CD8-positive, alpha-beta memory T cell (primary cell): ENCODE results near the gene KCNA2. TPM values are rescaled to one million over a fixed set of nuclear protein-coding genes. Genes with fewer than 3 reads are reported as not detected.
A peak's percentile ranks its signal among the peaks of the same experiment; 100 is the strongest.

Experiments used
- CTCF ChIA-PET: fragments of 350-600 bp; sonication (Branson Sonifier 250); formaldehyde crosslinking; loops from one replicate; lab custom pipeline; 2021; ENCODE audit warnings: antibody characterized with exemption; lab: Charles Lee
- POLR2A ChIA-PET: fragments of 350-600 bp; sonication (Branson Sonifier 250); formaldehyde crosslinking; loops from one replicate; lab custom pipeline; 2021; ENCODE audit warnings: antibody characterized with exemption; lab: Charles Lee
- DNase-seq, 5 donors: peaks; one replicate each; pipeline versions ENCODE4 v3.0.0 to v3.0.0-alpha.2; 2020 to 2022; ENCODE audit warnings: mixed read lengths in 1 of 5
- H3K27ac ChIP-seq: one replicate; pipeline ENCODE4 v1.7.0; 2013; ENCODE audit warnings: low read depth, mild to moderate bottlenecking, low read length, moderate library complexity
- H3K27me3 ChIP-seq: 2 replicates; pipeline ENCODE4 v1.7.0; 2013; ENCODE audit warnings: low read length, mild to moderate bottlenecking; ENCODE audit not compliant: insufficient read depth, poor library complexity, severe bottlenecking
- H3K36me3 ChIP-seq: 2 replicates; pipeline ENCODE4 v1.7.0; 2013; ENCODE audit warnings: mild to moderate bottlenecking, low read length, moderate library complexity; ENCODE audit not compliant: insufficient read depth
- H3K4me1 ChIP-seq: 2 replicates; pipeline ENCODE4 v1.7.0; 2013; ENCODE audit warnings: mild to moderate bottlenecking, low read length, moderate library complexity; ENCODE audit not compliant: insufficient read depth
- H3K4me3 ChIP-seq: 2 replicates; pipeline ENCODE4 v1.7.0; 2013; ENCODE audit warnings: mild to moderate bottlenecking, low read length
- H3K9me3 ChIP-seq: 2 replicates; pipeline ENCODE4 v1.7.0; 2013; ENCODE audit warnings: mild to moderate bottlenecking, low read length
- H3K27ac Mint-ChIP-seq, 8 donors: one replicate each; pipeline ENCODE4 v1.8.0; 2020 to 2021; ENCODE audit warnings: mixed read lengths in 8 of 8, mild to moderate bottlenecking in 6 of 8, inconsistent platforms in 3 of 8, moderate library complexity in 3 of 8
- H3K27me3 Mint-ChIP-seq, 2 donors: one replicate each; pipeline ENCODE4 v1.8.0; 2020 to 2021; ENCODE audit warnings: mixed read lengths in 2 of 2, mild to moderate bottlenecking in 1 of 2, moderate library complexity in 1 of 2
- H3K36me3 Mint-ChIP-seq, 3 donors: one replicate each; pipeline ENCODE4 v1.8.0; 2020 to 2021; ENCODE audit warnings: mixed read lengths in 3 of 3, inconsistent platforms in 1 of 3, mild to moderate bottlenecking in 1 of 3
- H3K4me1 Mint-ChIP-seq, 3 donors: one replicate each; pipeline ENCODE4 v1.8.0; 2020 to 2021; ENCODE audit warnings: mixed read lengths in 3 of 3, inconsistent platforms in 1 of 3, mild to moderate bottlenecking in 1 of 3
- H3K4me3 Mint-ChIP-seq, 7 donors: one replicate each; pipeline ENCODE4 v1.8.0; 2020 to 2021; ENCODE audit warnings: mixed read lengths in 7 of 7, mild to moderate bottlenecking in 6 of 7, moderate library complexity in 4 of 7, inconsistent platforms in 2 of 7
- H3K9me3 Mint-ChIP-seq, 5 donors: one replicate each; pipeline ENCODE4 v1.8.0; 2020 to 2022; ENCODE audit warnings: mixed read lengths in 5 of 5, mild to moderate bottlenecking in 3 of 5, moderate library complexity in 2 of 5, inconsistent platforms in 1 of 5
- polyA plus RNA-seq: library from polyadenylated mRNA; unstranded; fragments of 300-500 nt; fragmentation: Illumina TruSeq; gene quantifications from one replicate; pipeline ENCODE4 v1.2.3, GENCODE V29; 2021
- total RNA-seq, 2 experiments: library from RNA; stranded (reverse); gene quantifications; one replicate each; pipeline ENCODE4 v1.2.3, GENCODE V29; 2021

Gene KCNA2
- total and polyA plus RNA-seq, 3 experiments from 2014 or later = 0.16 to 0.35 (median 0.24) TPM

GRCh38 chr1:110608247-110608646 is 2.1 kb upstream of the KCNA2 start:
- ChIA-PET CTCF (interaction anchor here (1.0 to 5.1 kb wide), 4 partner anchors 11 to 358 kb away, joined by 3 to 40 read pairs (median 12); no protein-coding TSS in a partner anchor), POLR2A (no interaction called here)
- H3K9me3 ChIP-seq = no peaks in the 10 kb centered on the region
- Mint-ChIP-seq H3K9me3 (no peaks in the 10 kb centered on the region), H3K4me3 (peak overlapping the region; percentile 40 to 85 (median 70)), H3K27me3 (peaks cover 19 to 46% of the 10 kb centered on the region in 2 donors), H3K27ac (no peak overlapping the region), H3K36me3 (peaks cover 0 to 6% (median 0%) of the 10 kb centered on the region in 3 donors), H3K4me1 (peaks cover 10 to 30% (median 13%) of the 10 kb centered on the region in 3 donors)
- no peak overlapping the region for H3K4me3 ChIP-seq
- no peak for DNase-seq
- H3K36me3 ChIP-seq = no peaks in the 10 kb centered on the region
- peaks cover 13% of the 10 kb centered on the region for H3K4me1 ChIP-seq
- H3K27ac ChIP-seq = no peak overlapping the region
- H3K27me3 ChIP-seq = peaks cover 40% of the 10 kb centered on the region

- Histone ChIP-seq H3K27me3 (peaks cover 40% of the 10 kb centered on the region), H3K27ac (no peak overlapping the region), H3K4me1 (peaks cover 13% of the 10 kb centered on the region), H3K36me3 (no peaks in the 10 kb centered on the region), H3K9me3 (no peaks in the 10 kb centered on the region), H3K4me3 (no peak overlapping the region)
- ChIA-PET POLR2A (interaction anchor here (2.3 kb wide), 1 partner anchor 11 kb away, joined by 12 read pairs; no protein-coding TSS in a partner anchor), CTCF (interaction anchor here (1.1 to 5.1 kb wide), 8 partner anchors 9 to 179 kb away, joined by 3 to 40 read pairs (median 8); no protein-coding TSS in a partner anchor)
- peak overlapping the region in 1 of 8 donors; percentile 29 for H3K27ac Mint-ChIP-seq
- H3K4me1 Mint-ChIP-seq = peaks cover 10 to 30% (median 13%) of the 10 kb centered on the region in 3 donors
- peaks cover 19 to 52% of the 10 kb centered on the region in 2 donors for H3K27me3 Mint-ChIP-seq
- peak overlapping the region; percentile 66 to 85 (median 70) for H3K4me3 Mint-ChIP-seq
- DNase-seq = no peak
- peaks cover 0 to 8% (median 0%) of the 10 kb centered on the region in 3 donors for H3K36me3 Mint-ChIP-seq
- H3K9me3 Mint-ChIP-seq = no peaks in the 10 kb centered on the region
These were observed 1.5 kb upstream of the KCNA2 start for GRCh38 chr1:110607536-110608230.

GRCh38 chr1:110606657-110607535 is 738 bp upstream of the KCNA2 start:
- peaks cover 13% of the 10 kb centered on the region for H3K4me1 ChIP-seq
- POLR2A ChIA-PET = interaction anchor here (2.3 kb wide), 1 partner anchor 12 kb away, joined by 12 read pairs; no protein-coding TSS in a partner anchor
- CTCF ChIA-PET = interaction anchor here (0.9 to 5.1 kb wide), 13 partner anchors 7 to 180 kb away, joined by 3 to 40 read pairs (median 5); no protein-coding TSS in a partner anchor
- H3K36me3 ChIP-seq = no peaks in the 10 kb centered on the region
- peaks cover 40% of the 10 kb centered on the region for H3K27me3 ChIP-seq
- Mint-ChIP-seq H3K9me3 (no peaks in the 10 kb centered on the region), H3K4me1 (peaks cover 10 to 30% (median 13%) of the 10 kb centered on the region in 3 donors), H3K4me3 (peak overlapping the region; percentile 79 to 90 (median 83)), H3K27me3 (peaks cover 19 to 57% of the 10 kb centered on the region in 2 donors), H3K27ac (no peak overlapping the region), H3K36me3 (peaks cover 0 to 9% (median 0%) of the 10 kb centered on the region in 3 donors)
- peak overlapping the region; percentile 55 for H3K4me3 ChIP-seq
- peak in 1 of 5 donors; percentile 16 for DNase-seq
- H3K9me3 ChIP-seq = no peaks in the 10 kb centered on the region
- H3K27ac ChIP-seq = no peak overlapping the region

- peaks cover 19 to 60% of the 10 kb centered on the region in 2 donors for H3K27me3 Mint-ChIP-seq
These were observed 712 bp downstream of the KCNA2 start for GRCh38 chr1:110605446-110605845.

GRCh38 chr1:110604586-110605148 is 1.5 kb downstream of the KCNA2 start:
- Mint-ChIP-seq H3K4me3 (peak overlapping the region in 3 of 7 donors; percentile 19 to 62 (median 31)), H3K27ac (no peak overlapping the region), H3K27me3 (peaks cover 19 to 60% of the 10 kb centered on the region in 2 donors), H3K4me1 (peaks cover 5 to 27% (median 13%) of the 10 kb centered on the region in 3 donors), H3K9me3 (no peaks in the 10 kb centered on the region), H3K36me3 (peaks cover 0 to 11% (median 0%) of the 10 kb centered on the region in 3 donors)
- H3K9me3 ChIP-seq = no peaks in the 10 kb centered on the region
- H3K36me3 ChIP-seq = no peaks in the 10 kb centered on the region
- no peak overlapping the region for H3K4me3 ChIP-seq
- peaks cover 13% of the 10 kb centered on the region for H3K4me1 ChIP-seq
- ChIA-PET POLR2A (no interaction called here), CTCF (interaction anchor here (1.2 to 5.1 kb wide), 4 partner anchors 14 to 160 kb away, joined by 3 to 40 read pairs (median 10); no protein-coding TSS in a partner anchor)
- peaks cover 40% of the 10 kb centered on the region for H3K27me3 ChIP-seq
- no peak overlapping the region for H3K27ac ChIP-seq
- DNase-seq = no peak

More at GRCh38 chr1:110605446-110605845, 712 bp downstream of the KCNA2 start:
- H3K4me1 ChIP-seq = peaks cover 13% of the 10 kb centered on the region
- peak overlapping the region in 6 of 7 donors; percentile 43 to 90 (median 66) for H3K4me3 Mint-ChIP-seq
- no peak overlapping the region for H3K4me3 ChIP-seq
- no peaks in the 10 kb centered on the region for H3K36me3 ChIP-seq
- H3K4me1 Mint-ChIP-seq = peaks cover 5 to 27% (median 13%) of the 10 kb centered on the region in 3 donors
- no peaks in the 10 kb centered on the region for H3K9me3 ChIP-seq
- CTCF ChIA-PET = interaction anchor here (1.1 to 5.1 kb wide), 8 partner anchors 9 to 292 kb away, joined by 3 to 40 read pairs (median 6); no protein-coding TSS in a partner anchor
- no peak for DNase-seq
- POLR2A ChIA-PET = no interaction called here
- peaks cover 0 to 9% (median 0%) of the 10 kb centered on the region in 3 donors for H3K36me3 Mint-ChIP-seq
- H3K27me3 ChIP-seq = peaks cover 40% of the 10 kb centered on the region
- peak overlapping the region in 1 of 8 donors; percentile 40 for H3K27ac Mint-ChIP-seq
- no peaks in the 10 kb centered on the region for H3K9me3 Mint-ChIP-seq
- no peak overlapping the region for H3K27ac ChIP-seq

- peaks cover 5 to 23% (median 11%) of the 10 kb centered on the region in 3 donors for H3K4me1 Mint-ChIP-seq
- Histone ChIP-seq H3K27ac (no peak overlapping the region), H3K4me1 (peaks cover 12% of the 10 kb centered on the region), H3K4me3 (no peak overlapping the region), H3K27me3 (peaks cover 32% of the 10 kb centered on the region), H3K36me3 (no peaks in the 10 kb centered on the region), H3K9me3 (no peaks in the 10 kb centered on the region)
- ChIA-PET POLR2A (no interaction called here), CTCF (no interaction called here)
- H3K4me3 Mint-ChIP-seq = peak overlapping the region in 1 of 7 donors; percentile 57
- H3K27me3 Mint-ChIP-seq = peaks cover 13 to 49% of the 10 kb centered on the region in 2 donors
- no peak for DNase-seq
- H3K27ac Mint-ChIP-seq = no peak overlapping the region
- no peaks in the 10 kb centered on the region for H3K9me3 Mint-ChIP-seq
- peaks cover 0 to 13% (median 0%) of the 10 kb centered on the region in 3 donors for H3K36me3 Mint-ChIP-seq
These were observed 3.1 kb downstream of the KCNA2 start for GRCh38 chr1:110603058-110603457.

- POLR2A ChIA-PET = no interaction called here
- Mint-ChIP-seq H3K27me3 (peaks cover 12 to 45% of the 10 kb centered on the region in 2 donors), H3K9me3 (no peaks in the 10 kb centered on the region), H3K27ac (no peak overlapping the region), H3K4me3 (no peak overlapping the region), H3K4me1 (peaks cover 5 to 17% (median 7%) of the 10 kb centered on the region in 3 donors), H3K36me3 (peaks cover 0 to 13% (median 0%) of the 10 kb centered on the region in 3 donors)
- H3K9me3 ChIP-seq = no peaks in the 10 kb centered on the region
- peaks cover 29% of the 10 kb centered on the region for H3K27me3 ChIP-seq
- H3K27ac ChIP-seq = no peak overlapping the region
- no peak for DNase-seq
- no peak overlapping the region for H3K4me3 ChIP-seq
- no peaks in the 10 kb centered on the region for H3K36me3 ChIP-seq
- H3K4me1 ChIP-seq = peaks cover 6% of the 10 kb centered on the region
- CTCF ChIA-PET = no interaction called here
These were observed 3.7 kb downstream of the KCNA2 start for GRCh38 chr1:110602466-110602865.
